Measurements from ENCODE around the gene MTMR4.
"Not testable (repeated sequence)": the region's sequence is repeated elsewhere in the genome, so short reads cannot be mapped to it uniquely, and the experiment has no call there.

The MTMR4 gene

GRCh38 chr17:58521680-58522079, 7.2 kb upstream of the MTMR4 start:
- DNase-seq: no peak

- no peak for DNase-seq
Observed at GRCh38 chr17:58520843-58521430, 6.5 kb upstream of the MTMR4 start.

GRCh38 chr17:58517928-58518609, 3.6 kb upstream of the MTMR4 start:
- peak; percentile 100 for DNase-seq

- no peak for DNase-seq
Observed at GRCh38 chr17:58517378-58517927, 3.0 kb upstream of the MTMR4 start.

GRCh38 chr17:58516644-58517377, 2.4 kb upstream of the MTMR4 start:
- no peak for DNase-seq

- DNase-seq: no peak
Observed at GRCh38 chr17:58515286-58515685, 848 bp upstream of the MTMR4 start.

- DNase-seq: no peak
Observed at GRCh38 chr17:58514770-58515157, 326 bp upstream of the MTMR4 start.

- DNase-seq: no peak
Observed at GRCh38 chr17:58513267-58513964, 1.0 kb downstream of the MTMR4 start.

GRCh38 chr17:58510075-58510474, 4.4 kb downstream of the MTMR4 start:
- DNase-seq: no peak

- DNase-seq: no peak
Observed at GRCh38 chr17:58508341-58509067, 5.9 kb downstream of the MTMR4 start.

- DNase-seq: no peak
Observed at GRCh38 chr17:58507123-58507634, 7.3 kb downstream of the MTMR4 start.

GRCh38 chr17:58506354-58507080, 7.9 kb downstream of the MTMR4 start:
- no peak for DNase-seq

GRCh38 chr17:58504826-58505351, 9.5 kb downstream of the MTMR4 start:
- no peak for DNase-seq

GRCh38 chr17:58503866-58504265, 10.6 kb downstream of the MTMR4 start:
- no peak for DNase-seq

- DNase-seq: not testable (repeated sequence)
Observed at GRCh38 chr17:58503134-58503533, 11.3 kb downstream of the MTMR4 start.

GRCh38 chr17:58501451-58501850, 13.0 kb downstream of the MTMR4 start:
- no peak for DNase-seq

- DNase-seq: no peak
Observed at GRCh38 chr17:58498177-58498828, 16.1 kb downstream of the MTMR4 start.

GRCh38 chr17:58493506-58493905, 20.9 kb downstream of the MTMR4 start:
- DNase-seq: no peak

GRCh38 chr17:58492238-58493121, 22.0 kb downstream of the MTMR4 start:
- DNase-seq: no peak
